Measurements from ENCODE around the gene UBTD1. TPM values are rescaled to one million over a fixed set of nuclear protein-coding genes. Genes with fewer than 3 reads are reported as not detected.

Gene UBTD1
- total and polyA plus RNA-seq, 10 of the 15 experiments (the other 5 are each of a cell fraction or from before 2014, with no cell fraction given), result 0.04 to 1.5 (median 1.2) TPM; not detected in 1

DNA sequence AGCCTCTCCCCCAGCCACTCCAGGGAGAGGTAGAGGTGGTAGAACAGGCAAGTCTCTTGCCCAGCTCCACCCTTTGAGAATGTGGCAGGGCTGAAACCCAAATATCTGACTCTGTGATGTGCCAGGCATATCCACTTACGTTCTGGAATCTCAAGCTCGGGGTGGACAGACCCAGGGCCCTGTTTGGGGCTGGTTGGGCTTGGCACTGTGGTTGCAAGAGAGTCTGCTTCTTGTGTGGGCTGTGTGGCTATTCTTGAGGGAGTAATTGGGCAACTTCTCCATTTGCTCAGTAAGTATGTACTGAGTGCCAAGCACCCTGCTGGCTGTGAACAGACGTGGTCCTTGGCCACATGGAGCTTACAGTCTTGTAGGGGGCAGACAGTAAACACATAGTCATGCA is 4.7 kb downstream of the UBTD1 start (continued):
- no peak for TF ChIP-seq TARDBP (IDR thresholded peaks at IDR 0.05; ENCODE audit: borderline replicate concordance)
- TF ChIP-seq SP1 (IDR thresholded peaks at IDR 0.05; ENCODE audit: low read depth, low read length), result no peak
- no peak for TF ChIP-seq BMI1 (IDR thresholded peaks at IDR 0.05; ENCODE audit: borderline replicate concordance)
- no peak for TF ChIP-seq PAX8 (IDR thresholded peaks at IDR 0.05)
- TF ChIP-seq CHD4 (IDR thresholded peaks at IDR 0.05), result no peak

- CTCF ChIA-PET, result interaction anchor here (0.7 kb wide), 1 partner anchor 77 kb away, joined by 3 read pairs; no protein-coding TSS in a partner anchor
- Histone ChIP-seq H3K4me2 (ENCODE audit: control insufficient read depth, insufficient read depth) (no peak overlapping the region), H3K27me3 (replicated peaks in 1 of 2; ENCODE audit: control insufficient read depth in 2 of 2, insufficient read depth in 2 of 2, low read length in 1 of 2) (peaks cover 2 to 10% of the 10 kb centered on the region in 2 experiments), H2AFZ (ENCODE audit: control insufficient read depth, low read depth, low read length) (no peak overlapping the region), H3K9ac (ENCODE audit: control insufficient read depth, insufficient read depth, low read length) (no peak overlapping the region), H3K27ac (ENCODE audit: control insufficient read depth, insufficient read depth) (no peak overlapping the region), H3K4me3 (no peak overlapping the region), H3K79me2 (ENCODE audit: control insufficient read depth, insufficient read depth, low read length) (no peaks in the 10 kb centered on the region), H3K4me1 (ENCODE audit: control insufficient read depth, insufficient read depth, low read length) (peaks cover 3% of the 10 kb centered on the region; the same call in 1 of the 2 replicates), H4K20me1 (ENCODE audit: control insufficient read depth, insufficient read depth) (no peaks in the 10 kb centered on the region), H3K9me3 (replicated peaks; ENCODE audit: control insufficient read depth, insufficient read depth, low read length) (no peaks in the 10 kb centered on the region), H3K36me3 (ENCODE audit: control insufficient read depth in 2 of 2, insufficient read depth in 2 of 2, low read length in 1 of 2) (no peaks in the 10 kb centered on the region)
- no TSS peak for BruUV-seq (replicated peaks)
- in situ Hi-C loops (cut with MboI), result no loop called here
- no peak for FAIRE-seq
- SMC1A ChIA-PET (ENCODE audit: uncharacterized antibody, unreplicated experiment), result interaction anchor here (0.6 to 1.5 kb wide), 2 partner anchors 10 to 233 kb away, joined by 3 to 5 read pairs; no protein-coding TSS in a partner anchor
- DNase-seq (ENCODE audit: low read depth, low spot score), result no peak
- peak; percentile 46; the same call in 1 of the 2 replicates for TF ChIP-seq SPI1 (IDR thresholded peaks at IDR 0.05; ENCODE audit: borderline replicate concordance, insufficient read depth, low read depth, low read length)
- no peak for TF ChIP-seq SMAD1 (IDR thresholded peaks at IDR 0.05; ENCODE audit: low read depth, partially characterized antibody)
- RAD21 ChIA-PET (ENCODE audit: unreplicated experiment), result no interaction called here
- intact Hi-C loops (cut with micrococcal nuclease; ENCODE audit: unreplicated experiment), result no loop called here
- ATAC-seq, result no peak
- POLR2A ChIA-PET, result no interaction called here
- WGBS (ENCODE audit: insufficient coverage, insufficient replicate concordance, low lambda C conversion rate, missing lambda C conversion rate), result 0% methylated on average over 1 of the region's 1 CpG
Observed at GRCh38 chr10:97505152-97505551, 6.4 kb downstream of the UBTD1 start.

Data from GM12878 (cell line).